ENCODE results near the gene SESN1.

DNA sequence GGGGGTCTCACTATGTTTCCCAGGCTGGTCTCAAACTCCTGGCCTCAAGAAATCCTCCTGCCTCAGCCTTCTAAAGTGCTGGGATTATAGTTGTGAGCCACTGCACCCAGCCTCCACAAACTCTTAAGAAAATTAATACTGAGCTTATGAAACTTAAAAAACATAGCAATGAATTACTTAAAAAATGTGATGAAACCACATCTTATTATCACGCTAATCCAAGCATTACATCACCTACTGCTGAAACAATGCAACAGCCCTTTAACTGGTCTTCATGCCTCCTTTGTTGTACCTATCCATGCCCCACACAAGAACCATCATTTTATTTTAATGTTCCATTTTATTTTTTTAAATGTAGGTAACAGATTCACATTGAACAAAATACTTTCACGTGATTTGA, 24.9 kb downstream of the SESN1 start:
- TF ChIP-seq POLR2A (IDR thresholded peaks at IDR 0.05): no peak
- TF ChIP-seq, protein P1, sequence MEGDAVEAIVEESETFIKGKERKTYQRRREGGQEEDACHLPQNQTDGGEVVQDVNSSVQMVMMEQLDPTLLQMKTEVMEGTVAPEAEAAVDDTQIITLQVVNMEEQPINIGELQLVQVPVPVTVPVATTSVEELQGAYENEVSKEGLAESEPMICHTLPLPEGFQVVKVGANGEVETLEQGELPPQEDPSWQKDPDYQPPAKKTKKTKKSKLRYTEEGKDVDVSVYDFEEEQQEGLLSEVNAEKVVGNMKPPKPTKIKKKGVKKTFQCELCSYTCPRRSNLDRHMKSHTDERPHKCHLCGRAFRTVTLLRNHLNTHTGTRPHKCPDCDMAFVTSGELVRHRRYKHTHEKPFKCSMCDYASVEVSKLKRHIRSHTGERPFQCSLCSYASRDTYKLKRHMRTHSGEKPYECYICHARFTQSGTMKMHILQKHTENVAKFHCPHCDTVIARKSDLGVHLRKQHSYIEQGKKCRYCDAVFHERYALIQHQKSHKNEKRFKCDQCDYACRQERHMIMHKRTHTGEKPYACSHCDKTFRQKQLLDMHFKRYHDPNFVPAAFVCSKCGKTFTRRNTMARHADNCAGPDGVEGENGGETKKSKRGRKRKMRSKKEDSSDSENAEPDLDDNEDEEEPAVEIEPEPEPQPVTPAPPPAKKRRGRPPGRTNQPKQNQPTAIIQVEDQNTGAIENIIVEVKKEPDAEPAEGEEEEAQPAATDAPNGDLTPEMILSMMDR (IDR thresholded peaks at IDR 0.05): no peak

Data from vagina (tissue), 2 donors.